GM12878 (cell line): ENCODE measurements around the gene ARAP1. TPM values are rescaled to one million over a fixed set of nuclear protein-coding genes. Genes with fewer than 3 reads are reported as not detected.

Source experiments
- ATAC-seq: fragments of 200-7000 bp; cut with Tn5 transposase; 3 replicates; pipeline ENCODE4 v1.9.1; 2020; ENCODE audit warnings: mild to moderate bottlenecking, moderate library complexity
- BruUV-seq: library from RNA; stranded (reverse); fragments of 400-500 nt; replicated peaks from 2 replicates; lab custom pipeline; 2021; lab: Mats Ljungman, UMichigan
- CTCF ChIA-PET: fragments of 300-600 bp; sonication (Branson Sonifier 250); formaldehyde crosslinking; extraction: SDS; loops from one replicate; lab custom pipeline; 2021; ENCODE audit warnings: inconsistent platforms; lab: Yijun Ruan, JAX
- POLR2A ChIA-PET: fragments of 350-600 bp; formaldehyde crosslinking; extraction: SDS; loops from one replicate; lab custom pipeline; 2021; ENCODE audit warnings: inconsistent platforms; lab: Charles Lee
- RAD21 ChIA-PET: fragments of 300-600 bp; sonication (Branson Sonifier 250); formaldehyde crosslinking; loops from one replicate; lab custom pipeline; 2023; ENCODE audit warnings: antibody characterized with exemption; ENCODE audit not compliant: unreplicated experiment; lab: Charles Lee
- SMC1A ChIA-PET: fragments of 300-600 bp; sonication (Branson Sonifier 250); formaldehyde crosslinking; loops from one replicate; lab custom pipeline; 2023; ENCODE audit not compliant: unreplicated experiment, uncharacterized antibody; lab: Charles Lee
- DNase-seq: peaks from one replicate; pipeline ENCODE4 v3.0.0-alpha.2; 2011; ENCODE audit warnings: low read depth, low spot score
- FAIRE-seq: peaks from 3 replicates; lab custom pipeline; 2011; peaks lifted over from hg19 to GRCh38; lab: Jason Lieb, UNC
- H2AFZ ChIP-seq: 2 replicates; pipeline ENCODE4 v1.6.0; 2011; ENCODE audit warnings: low read depth, low read length, control low read depth; ENCODE audit not compliant: control insufficient read depth
- H3K27ac ChIP-seq: 2 replicates; pipeline ENCODE4 v1.5.1; 2011; ENCODE audit warnings: control low read depth; ENCODE audit not compliant: control insufficient read depth, insufficient read depth
- H3K27me3 ChIP-seq, 2 experiments: replicated peaks in 1 of 2; 2 replicates each; pipeline versions ENCODE4 v1.6.0 to v1.6.1; 2011; ENCODE audit warnings: low read length in 1 of 2; ENCODE audit not compliant: control insufficient read depth in 2 of 2, insufficient read depth in 2 of 2
- H3K36me3 ChIP-seq, 2 experiments: 2 replicates each; pipeline ENCODE4 v1.5.1; 2011; ENCODE audit warnings: low read length in 1 of 2; ENCODE audit not compliant: control insufficient read depth in 2 of 2, insufficient read depth in 2 of 2
- H3K4me1 ChIP-seq: 2 replicates; pipeline ENCODE4 v1.6.1; 2011; ENCODE audit warnings: mild to moderate bottlenecking, low read length, moderate library complexity, mixed read lengths; ENCODE audit not compliant: control insufficient read depth, insufficient read depth
- H3K4me2 ChIP-seq: 2 replicates; pipeline ENCODE4 v1.6.0; 2011; ENCODE audit warnings: control low read depth; ENCODE audit not compliant: control insufficient read depth, insufficient read depth
- H3K4me3 ChIP-seq: fragments of 200-600 bp; sonication (generic); 2 replicates; pipeline ENCODE4 v1.5.1; 2016
- H3K79me2 ChIP-seq: 2 replicates; pipeline ENCODE4 v1.6.0; 2011; ENCODE audit warnings: low read length; ENCODE audit not compliant: control insufficient read depth, insufficient read depth
- H3K9ac ChIP-seq: 2 replicates; pipeline ENCODE4 v1.8.0; 2011; ENCODE audit warnings: low read length, control low read depth, mixed read lengths; ENCODE audit not compliant: control insufficient read depth, insufficient read depth
- H3K9me3 ChIP-seq: replicated peaks from 3 replicates; pipeline ENCODE4 v1.5.1; 2011; ENCODE audit warnings: mild to moderate bottlenecking, low read length; ENCODE audit not compliant: control insufficient read depth, insufficient read depth
- H4K20me1 ChIP-seq: 2 replicates; pipeline ENCODE4 v1.6.0; 2011; ENCODE audit not compliant: control insufficient read depth, insufficient read depth
- BCL11A ChIP-seq: IDR thresholded peaks from 2 replicates; pipeline ENCODE4 v1.6.1; 2011; ENCODE audit warnings: low read depth, low read length
- BHLHE40 ChIP-seq, 2 experiments: fragments of 450-650 bp in 1 of 2; IDR thresholded peaks; 2 replicates each; pipeline ENCODE4 v1.6.1; 2011 to 2017; ENCODE audit warnings: low read depth in 2 of 2, borderline replicate concordance in 1 of 2, improper control_type of control experiment in 1 of 2, low read length in 1 of 2, mild to moderate bottlenecking in 1 of 2
- CBX5 ChIP-seq: sonication (generic); IDR thresholded peaks from 2 replicates; pipeline ENCODE4 v1.6.1; 2016; ENCODE audit warnings: low read depth, moderate library complexity, mild to moderate bottlenecking, inconsistent platforms
- CREB1 ChIP-seq: IDR thresholded peaks from 2 replicates; pipeline ENCODE4 v1.6.1; 2012; ENCODE audit warnings: low read depth, mild to moderate bottlenecking, inconsistent platforms
- EZH2 ChIP-seq: IDR thresholded peaks from 2 replicates; pipeline ENCODE4 v1.6.1; 2012; ENCODE audit warnings: low read depth, mild to moderate bottlenecking, control low read depth, inconsistent platforms, low read length, borderline replicate concordance; ENCODE audit not compliant: control insufficient read depth
- FOS ChIP-seq: IDR thresholded peaks from 3 replicates; pipeline ENCODE4 v1.6.1; 2011; ENCODE audit warnings: borderline replicate concordance; ENCODE audit not compliant: insufficient read length; ENCODE audit errors: extremely low read depth
- HCFC1 ChIP-seq: fragments of 150-350 bp; IDR thresholded peaks from 2 replicates; pipeline ENCODE4 v1.6.1; 2014; ENCODE audit warnings: low read length
- HDGF ChIP-seq: fragments of 450-650 bp; IDR thresholded peaks from 2 replicates; pipeline ENCODE4 v1.6.1; 2016; ENCODE audit warnings: antibody characterized with exemption
- KDM1A ChIP-seq: fragments of 200-600 bp; sonication (generic); IDR thresholded peaks from 2 replicates; pipeline ENCODE4 v1.6.1; 2016; ENCODE audit warnings: borderline replicate concordance
- NFYB ChIP-seq: IDR thresholded peaks from 2 replicates; pipeline ENCODE4 v1.6.1; 2011; ENCODE audit warnings: low read depth, mild to moderate bottlenecking, low read length, improper control_type of control experiment, moderate library complexity; ENCODE audit not compliant: insufficient read depth
- PAX8 ChIP-seq: fragments of 450-650 bp; IDR thresholded peaks from 2 replicates; pipeline ENCODE4 v1.6.1; 2017; ENCODE audit warnings: mild to moderate bottlenecking, moderate library complexity
- POLR2AphosphoS5 ChIP-seq: IDR thresholded peaks from 2 replicates; pipeline ENCODE4 v1.6.1; 2011; ENCODE audit warnings: mild to moderate bottlenecking, low read length, inconsistent platforms
- SIX5 ChIP-seq: IDR thresholded peaks from 2 replicates; pipeline ENCODE4 v1.6.1; 2011; ENCODE audit warnings: mild to moderate bottlenecking, low read depth, low read length, moderate library complexity; ENCODE audit not compliant: severe bottlenecking
- SMAD1 ChIP-seq: fragments of 450-650 bp; IDR thresholded peaks from 2 replicates; pipeline ENCODE4 v1.6.1; 2018; ENCODE audit warnings: mild to moderate bottlenecking, low read depth; ENCODE audit not compliant: partially characterized antibody
- SP1 ChIP-seq: IDR thresholded peaks from one replicate; pipeline ENCODE4 v1.6.1; 2011; ENCODE audit warnings: low read depth, low read length
- TAF1 ChIP-seq: IDR thresholded peaks from 2 replicates; pipeline ENCODE4 v1.6.1; 2011; ENCODE audit warnings: mild to moderate bottlenecking, low read depth, low read length, borderline replicate concordance
- TCF3 ChIP-seq: IDR thresholded peaks from 2 replicates; pipeline ENCODE4 v1.6.1; 2012; ENCODE audit warnings: low read depth, mild to moderate bottlenecking, low read length, borderline replicate concordance; ENCODE audit not compliant: insufficient read depth
- WGBS: methylation state at CpG from one replicate; pipeline ENCODE4 v1.1.6; 2016; ENCODE audit warnings: low lambda C conversion rate; ENCODE audit not compliant: insufficient replicate concordance, insufficient coverage; ENCODE audit errors: missing lambda C conversion rate; 5-methylcytosine and 5-hydroxymethylcytosine counted together
- in situ Hi-C: fragments of 300-500 bp; cut with MboI; formaldehyde crosslinking; loops from 9 replicates; pipeline ENCODE4 v1.14.3; 2018; ENCODE audit warnings: mixed read lengths
- intact Hi-C: fragments of 100-400 bp; cut with micrococcal nuclease; formaldehyde crosslinking; loops from one replicate; pipeline ENCODE4 v1.14.2; 2022; ENCODE audit not compliant: unreplicated experiment
- polyA plus RNA-seq, 11 experiments: library from polyadenylated mRNA; depleted of rRNA in 4 of 11; unstranded in 6 of 11; stranded (reverse) in 5 of 11; fragments of >200 nt; fragmentation: Nextera tagmentation in 4 of 11; fragmentation: Illumina TruSeq in 1 of 11; extraction: Ambion mirVana in 4 of 11; extraction: Trizol in 1 of 11; gene quantifications; 1 replicate in 1 of 11; 2 replicates in 10 of 11; pipeline versions ENCODE4 v1.2.1 to v1.2.3, GENCODE V29; 2011 to 2016; ENCODE audit warnings: inconsistent platforms in 2 of 11, missing spikeins in 2 of 11, low read depth in 1 of 11
- total RNA-seq, 4 experiments: library from RNA; depleted of rRNA in 3 of 4; stranded (reverse); fragments of >200 nt in 3 of 4; fragmentation: Illumina TruSeq in 1 of 4; extraction: Trizol in 1 of 4; gene quantifications; 2 replicates each; pipeline versions ENCODE4 v1.2.1 to v1.2.3, GENCODE V29; 2013 to 2021
- TF ChIP-seq, protein P1 (sequence below): fragments of 450-650 bp; IDR thresholded peaks from 2 replicates; pipeline ENCODE4 v1.6.1; 2017; ENCODE audit warnings: low read depth, mild to moderate bottlenecking, moderate library complexity
- TF ChIP-seq, protein P2 (sequence below): fragments of 450-650 bp; IDR thresholded peaks from 2 replicates; pipeline ENCODE4 v1.6.1; 2017; ENCODE audit warnings: mild to moderate bottlenecking, low read depth, inconsistent platforms; ENCODE audit not compliant: poor library complexity, severe bottlenecking

ARAP1 gene
- total and polyA plus RNA-seq, 10 of the 15 experiments (the other 5 are each of a cell fraction or from before 2014, with no cell fraction given): 0.55 to 102 (median 51.0) TPM

DNA sequence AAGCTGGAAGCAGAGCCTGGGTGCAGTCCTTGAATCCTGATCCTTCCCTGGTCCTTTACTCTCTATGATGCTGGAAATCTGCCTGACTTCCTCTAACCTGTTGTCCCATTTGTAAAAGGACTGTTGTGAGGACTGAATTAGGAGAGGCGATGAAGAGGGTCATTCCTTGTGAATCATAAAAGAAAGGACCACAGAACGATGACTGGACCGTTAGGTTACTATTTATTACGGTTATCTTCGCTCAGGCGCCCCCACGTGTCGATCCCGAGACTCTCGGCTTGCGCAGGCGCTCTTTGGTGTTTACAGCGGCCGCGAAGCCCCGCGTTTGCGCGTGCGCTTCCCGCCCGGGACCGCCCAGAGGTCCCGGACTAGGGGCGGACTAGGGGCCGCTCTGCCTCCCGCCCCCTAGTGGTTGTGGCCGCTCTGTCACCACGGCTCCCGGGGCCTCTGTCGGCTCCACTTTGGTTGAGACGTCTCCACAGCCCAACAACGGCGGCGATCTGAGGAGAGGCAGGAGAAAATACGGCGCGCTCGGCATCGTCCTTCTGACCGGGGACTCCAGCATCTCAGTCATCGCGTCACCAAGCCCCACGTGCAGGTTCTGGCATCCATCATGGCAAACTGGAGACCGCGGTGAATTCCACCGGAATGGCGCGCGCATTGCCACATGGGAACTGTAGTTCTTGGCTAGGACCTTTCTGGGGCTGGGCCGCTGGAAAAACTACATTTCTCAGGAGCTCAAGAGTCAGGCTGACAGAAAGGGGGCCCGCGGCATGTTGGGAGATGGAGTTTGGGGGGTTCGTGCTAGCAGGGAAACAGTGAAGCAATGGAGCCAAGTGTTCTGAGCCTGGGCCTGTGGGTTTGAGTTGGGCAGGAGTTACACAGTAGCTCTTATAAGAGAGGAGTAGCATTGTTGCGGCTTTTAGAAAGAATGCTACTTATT is 41.5 kb upstream of the ARAP1 start, which contains the start of gene STARD10:
Gene STARD10, minus strand, starts transcription at position 623 of the 943 bp plus-strand sequence. CDS start 12,866 bp downstream, outside the sequence.
- SMC1A ChIA-PET: interaction anchor here (0.6 to 4.1 kb wide), 27 partner anchors 10 to 384 kb away, joined by 3 to 185 read pairs (median 5); partner anchors contain the start of gene ATG16L2
- in situ Hi-C loops (loop anchor here (10.0 kb wide), 1 partner anchor 69 kb away; no protein-coding TSS in a partner anchor), intact Hi-C loops (loop anchor here (1.0 to 5.0 kb wide), 4 partner anchors 20 to 68 kb away; partner anchors contain the start of gene ARAP1)
- peaks cover 11% of the 10 kb centered on the region for H3K4me1 ChIP-seq
- peak; percentile 98 for FAIRE-seq
- peak within 1 kb of the TSS; percentile 77 for H3K27ac ChIP-seq
- H4K20me1 ChIP-seq: no peaks in the 10 kb centered on the region
- H3K79me2 ChIP-seq: no peaks in the 10 kb centered on the region
- ATAC-seq: peak; percentile 98
- H3K4me3 ChIP-seq: peak within 1 kb of the TSS; percentile 66
- WGBS: 3% methylated on average over 49 of the region's 55 CpGs
- no peaks in the 10 kb centered on the region for H3K27me3 ChIP-seq
- POLR2A ChIA-PET: interaction anchor here (0.6 to 4.2 kb wide), 15 partner anchors 12 to 364 kb away, joined by 3 to 46 read pairs (median 4); partner anchors contain the start of genes ARAP1 and ATG16L2
- peak within 1 kb of the TSS; percentile 98 for H2AFZ ChIP-seq
- no peaks in the 10 kb centered on the region for H3K9me3 ChIP-seq
- H3K36me3 ChIP-seq: no peaks in the 10 kb centered on the region
- H3K4me2 ChIP-seq: peak within 1 kb of the TSS; percentile 80
- CTCF ChIA-PET: interaction anchor here (0.6 to 15.0 kb wide), 56 partner anchors 9 to 569 kb away, joined by 3 to 469 read pairs (median 4); partner anchors contain the start of genes ARAP1, ATG16L2 and INPPL1
- RAD21 ChIA-PET: interaction anchor here (0.6 to 10.5 kb wide), 25 partner anchors 11 to 887 kb away, joined by 3 to 256 read pairs (median 5); no protein-coding TSS in a partner anchor
- peak within 1 kb of the TSS; percentile 70 for H3K9ac ChIP-seq
- peak; percentile 79 for DNase-seq
- BruUV-seq: TSS peak; percentile 92
- no peak for TF ChIP-seq KDM1A
- TF ChIP-seq, protein P1, sequence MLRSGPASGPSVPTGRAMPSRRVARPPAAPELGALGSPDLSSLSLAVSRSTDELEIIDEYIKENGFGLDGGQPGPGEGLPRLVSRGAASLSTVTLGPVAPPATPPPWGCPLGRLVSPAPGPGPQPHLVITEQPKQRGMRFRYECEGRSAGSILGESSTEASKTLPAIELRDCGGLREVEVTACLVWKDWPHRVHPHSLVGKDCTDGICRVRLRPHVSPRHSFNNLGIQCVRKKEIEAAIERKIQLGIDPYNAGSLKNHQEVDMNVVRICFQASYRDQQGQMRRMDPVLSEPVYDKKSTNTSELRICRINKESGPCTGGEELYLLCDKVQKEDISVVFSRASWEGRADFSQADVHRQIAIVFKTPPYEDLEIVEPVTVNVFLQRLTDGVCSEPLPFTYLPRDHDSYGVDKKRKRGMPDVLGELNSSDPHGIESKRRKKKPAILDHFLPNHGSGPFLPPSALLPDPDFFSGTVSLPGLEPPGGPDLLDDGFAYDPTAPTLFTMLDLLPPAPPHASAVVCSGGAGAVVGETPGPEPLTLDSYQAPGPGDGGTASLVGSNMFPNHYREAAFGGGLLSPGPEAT: peak; percentile 98
- TF ChIP-seq CREB1: peak; percentile 74
- no peak for TF ChIP-seq FOS
- no peak for TF ChIP-seq BCL11A
- no peak for TF ChIP-seq PAX8
- TF ChIP-seq CBX5: 0 out of 2 replicates have a peak, but pooled peaks have one; percentile 24
- TF ChIP-seq NFYB: no peak
- peak; percentile 92 for TF ChIP-seq HCFC1
- TF ChIP-seq EZH2: no peak
- TF ChIP-seq BHLHE40 (IDR thresholded peaks at IDR 0.05; ENCODE audit: borderline replicate concordance in 1 of 2, low read depth in 2 of 2, low read length in 1 of 2): peak; percentile 87 to 91
- TF ChIP-seq TCF3: no peak
- TF ChIP-seq HDGF: no peak; the same call in 1 of the 2 replicates
- TF ChIP-seq SIX5: peak; percentile 89
- TF ChIP-seq POLR2AphosphoS5: peak; percentile 59; the same call in 1 of the 2 replicates
- TF ChIP-seq SMAD1: peak; percentile 28
- peak; percentile 78; the same call in 1 of the 2 replicates for TF ChIP-seq TAF1
- TF ChIP-seq, protein P2, sequence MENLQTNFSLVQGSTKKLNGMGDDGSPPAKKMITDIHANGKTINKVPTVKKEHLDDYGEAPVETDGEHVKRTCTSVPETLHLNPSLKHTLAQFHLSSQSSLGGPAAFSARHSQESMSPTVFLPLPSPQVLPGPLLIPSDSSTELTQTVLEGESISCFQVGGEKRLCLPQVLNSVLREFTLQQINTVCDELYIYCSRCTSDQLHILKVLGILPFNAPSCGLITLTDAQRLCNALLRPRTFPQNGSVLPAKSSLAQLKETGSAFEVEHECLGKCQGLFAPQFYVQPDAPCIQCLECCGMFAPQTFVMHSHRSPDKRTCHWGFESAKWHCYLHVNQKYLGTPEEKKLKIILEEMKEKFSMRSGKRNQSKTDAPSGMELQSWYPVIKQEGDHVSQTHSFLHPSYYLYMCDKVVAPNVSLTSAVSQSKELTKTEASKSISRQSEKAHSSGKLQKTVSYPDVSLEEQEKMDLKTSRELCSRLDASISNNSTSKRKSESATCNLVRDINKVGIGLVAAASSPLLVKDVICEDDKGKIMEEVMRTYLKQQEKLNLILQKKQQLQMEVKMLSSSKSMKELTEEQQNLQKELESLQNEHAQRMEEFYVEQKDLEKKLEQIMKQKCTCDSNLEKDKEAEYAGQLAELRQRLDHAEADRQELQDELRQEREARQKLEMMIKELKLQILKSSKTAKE: peak; percentile 57
- no peak for TF ChIP-seq SP1
